Erythroblast (primary cell): Measurements from ENCODE around the gene GABRP.

ENCODE experiments used
- GATA1 ChIP-seq: IDR thresholded peaks from 2 replicates; pipeline ENCODE4 v1.6.1; 2011; ENCODE audit warnings: low read depth, mild to moderate bottlenecking, control low read depth, low read length, moderate library complexity
- POLR2A ChIP-seq: IDR thresholded peaks from 2 replicates; pipeline ENCODE4 v1.6.1; 2011; ENCODE audit warnings: mild to moderate bottlenecking, low read length

DNA sequence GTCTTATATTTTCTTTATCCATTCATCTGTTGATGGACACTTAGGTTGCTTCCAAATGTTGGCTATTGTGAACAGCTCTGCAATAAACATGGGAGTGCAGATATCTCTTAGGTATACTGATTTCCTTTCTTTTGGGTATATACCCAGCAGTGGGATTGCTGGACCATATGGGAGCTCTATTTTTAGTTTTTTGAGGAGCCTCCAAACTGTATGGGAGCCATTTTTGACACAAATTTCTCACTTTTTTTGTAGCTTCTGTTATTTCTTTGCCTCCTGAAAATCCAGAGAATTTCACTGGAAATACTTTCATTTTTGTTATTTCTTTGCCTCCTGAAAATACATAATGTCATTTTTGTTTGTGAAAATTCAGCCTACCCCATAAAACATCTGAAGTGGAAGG is 63.3 kb downstream of the GABRP start:
- TF ChIP-seq POLR2A (no peak), GATA1 (no peak)
